Daoy (cell line): ENCODE data around the gene NFILZ. TPM values are rescaled to one million over a fixed set of nuclear protein-coding genes. Genes with fewer than 3 reads are reported as not detected.

Source experiments
- DNase-seq: peaks from one replicate; pipeline ENCODE4 v3.0.0-alpha.2; 2015; ENCODE audit warnings: low read depth
- total RNA-seq: library from RNA; depleted of rRNA; stranded (reverse); fragments of >200 nt; shearing (Covaris generic); gene quantifications from 2 replicates; pipeline ENCODE4 v1.2.3, GENCODE V29; 2014; rRNA removed

Gene NFILZ
- not detected in 2 replicates for total RNA-seq

GRCh38 chr19:8629996-8630683 is at the start of gene NFILZ:
Gene NFILZ (plus strand): TSS chr19:8630633. CDS start chr19:8676766, 46,133 bp downstream.
- no peak for DNase-seq

DNA sequence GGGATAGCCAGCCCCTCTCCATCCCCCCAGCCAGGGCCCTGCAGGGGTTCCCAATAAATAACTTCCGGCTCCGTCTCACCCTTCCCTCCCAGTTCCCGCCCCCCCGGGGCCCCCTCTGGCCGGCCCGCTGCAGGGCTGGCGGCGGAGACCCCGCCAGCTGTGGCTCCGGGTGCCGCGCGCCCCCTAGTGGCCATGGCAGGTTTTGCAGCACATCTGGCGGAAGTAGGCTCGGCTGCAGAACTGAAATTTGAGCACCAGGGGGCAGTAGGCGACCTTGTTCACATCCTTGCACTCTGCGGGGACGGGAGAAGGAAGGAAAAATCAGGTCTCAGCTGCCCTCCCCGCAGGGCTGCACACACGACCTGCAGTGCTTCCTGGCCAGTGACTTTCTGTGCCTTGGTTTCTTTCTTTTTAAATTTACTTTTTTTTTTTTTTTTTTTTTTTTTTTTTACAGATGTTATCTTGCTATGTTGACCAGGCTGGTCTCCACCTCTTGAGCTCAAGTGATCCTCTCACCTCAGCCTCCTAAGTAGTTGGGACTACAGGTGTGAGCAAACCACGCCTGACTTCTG is 49.6 kb upstream of the NFILZ start:
- peak; percentile 80 for DNase-seq

GRCh38 chr19:8584965-8585893 is 45.2 kb upstream of the NFILZ start:
- DNase-seq: no peak

- DNase-seq: peak; percentile 68
Observed at GRCh38 chr19:8585894-8586750, 44.3 kb upstream of the NFILZ start.

DNA sequence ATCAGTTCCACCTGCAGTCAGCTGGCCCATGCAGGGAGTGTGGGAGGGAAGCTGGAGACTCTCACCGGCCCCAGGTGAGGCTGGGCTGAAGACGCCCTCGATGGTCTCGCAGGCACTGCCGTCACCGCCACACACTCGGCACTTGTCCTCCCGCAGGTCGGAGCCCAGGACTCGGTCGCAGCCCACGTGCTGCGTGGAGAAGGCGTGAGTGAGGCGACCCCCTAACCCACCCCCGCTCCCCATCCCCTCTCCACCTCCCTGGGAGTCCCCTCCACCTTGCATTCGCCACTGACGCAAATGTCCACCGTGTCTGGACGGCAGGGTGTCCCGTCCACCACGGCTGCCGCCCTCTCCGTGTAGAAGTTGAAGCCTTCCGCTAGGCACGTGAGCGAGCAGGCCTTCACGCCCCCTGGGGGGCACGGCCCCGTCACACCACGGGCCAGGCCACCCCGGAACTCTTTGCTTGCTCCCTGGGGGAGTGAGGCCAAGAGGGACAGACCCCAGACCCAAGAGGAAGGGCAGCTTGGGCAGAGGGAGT is 41.2 kb upstream of the NFILZ start:
- no peak for DNase-seq

DNA sequence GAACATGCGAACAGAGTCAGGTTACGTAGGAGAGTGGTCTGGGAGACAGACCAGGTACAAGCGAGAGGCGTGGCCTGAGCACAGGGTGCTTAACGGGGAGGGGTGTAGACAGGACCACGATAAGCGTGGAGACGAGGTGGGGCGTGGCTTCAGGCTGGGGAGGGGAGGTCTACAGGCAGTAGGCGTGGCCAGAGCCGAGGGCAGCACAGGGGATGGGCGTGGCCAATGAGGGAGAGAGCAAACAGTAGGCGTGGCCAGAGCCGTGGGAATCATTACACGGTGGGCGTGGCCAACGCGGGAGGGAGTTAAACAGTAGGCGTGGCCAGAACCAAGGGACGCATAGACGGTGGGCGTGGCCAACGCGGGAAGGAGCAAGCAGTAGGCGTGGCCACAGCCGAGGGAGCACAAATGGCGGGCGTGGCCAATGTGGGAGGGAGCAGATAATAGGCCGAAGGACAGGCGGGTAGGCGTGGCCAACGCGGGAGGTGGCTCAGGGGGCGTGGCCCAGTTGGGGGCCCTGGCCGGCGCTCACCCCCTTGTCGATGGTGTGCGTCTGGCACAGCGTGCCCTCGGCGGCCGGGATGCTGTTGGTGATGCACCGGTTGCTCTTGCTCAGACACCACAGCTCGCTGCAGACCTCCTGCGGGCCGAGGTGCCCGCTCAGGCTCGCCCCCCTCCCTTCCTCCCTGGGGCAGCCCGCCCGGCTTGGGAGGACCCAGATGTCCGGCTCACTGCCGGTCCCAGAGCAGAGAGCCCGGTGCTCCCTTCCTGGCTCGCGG is 38.0 kb upstream of the NFILZ start:
- DNase-seq: peak; percentile 97

GRCh38 chr19:8593931-8594330 is 36.5 kb upstream of the NFILZ start:
- DNase-seq: no peak

- no peak for DNase-seq
Observed at GRCh38 chr19:8595651-8596050, 34.8 kb upstream of the NFILZ start.

DNA sequence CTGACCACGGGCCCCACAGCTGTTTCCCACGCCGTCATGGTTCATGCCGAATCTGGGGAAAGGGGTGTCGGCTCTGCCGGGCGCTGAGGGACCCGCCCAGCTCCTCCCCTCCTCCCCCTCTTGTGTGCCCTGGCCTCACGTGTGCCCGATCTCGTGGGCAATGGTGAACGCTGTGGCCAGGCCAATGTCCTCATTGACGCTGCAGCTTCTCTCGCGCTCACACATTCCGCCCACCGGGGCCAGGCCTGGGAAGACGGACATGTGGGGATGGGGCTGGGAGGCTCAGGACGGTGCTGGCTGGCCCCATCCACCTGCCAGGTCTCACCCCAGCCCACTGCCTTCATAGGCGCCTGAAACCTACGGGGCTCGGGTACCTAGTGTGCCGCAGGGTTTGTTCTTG is 34.3 kb upstream of the NFILZ start:
- DNase-seq: no peak

DNA sequence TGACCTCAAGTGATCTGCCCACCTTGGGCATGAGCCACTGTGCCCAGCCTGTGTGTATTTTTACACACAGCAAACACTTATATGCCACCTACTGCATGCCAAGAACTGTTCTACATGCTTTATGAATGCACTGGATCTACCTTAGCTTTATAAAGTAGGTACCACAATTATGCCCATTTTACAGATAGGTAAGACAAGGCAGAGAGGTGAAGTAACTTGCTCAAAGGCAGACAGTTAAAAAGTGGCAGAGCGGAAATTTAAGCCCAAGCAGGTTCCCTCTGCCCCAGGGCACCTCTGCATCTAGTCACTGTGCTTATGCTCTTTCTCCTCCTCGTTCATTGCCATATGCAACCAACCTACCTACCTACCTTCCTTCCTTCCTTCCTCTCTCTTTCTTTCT is 30.4 kb upstream of the NFILZ start:
- DNase-seq: no peak

DNA sequence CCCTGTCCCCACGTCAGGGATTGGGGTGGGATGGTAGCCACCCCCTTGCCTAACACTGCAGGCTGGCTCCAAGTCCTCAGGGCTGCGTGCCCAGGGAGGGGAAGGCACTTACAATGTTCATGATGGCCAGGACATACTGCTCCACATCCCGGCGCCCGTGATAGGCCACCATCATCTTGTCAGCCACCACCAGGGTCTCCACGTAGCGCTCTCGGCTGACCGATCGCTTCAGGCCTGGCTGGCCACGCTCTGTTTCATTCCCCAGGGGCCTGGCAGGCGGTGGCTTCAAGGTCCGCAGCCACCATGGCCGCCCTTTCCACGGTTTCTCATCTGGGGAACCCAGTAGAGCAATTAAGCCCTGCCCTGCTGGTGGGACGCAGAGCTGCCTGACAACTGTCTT is 29.6 kb upstream of the NFILZ start:
- no peak for DNase-seq

- DNase-seq: no peak
Observed at GRCh38 chr19:8601796-8602195, 28.6 kb upstream of the NFILZ start.

DNA sequence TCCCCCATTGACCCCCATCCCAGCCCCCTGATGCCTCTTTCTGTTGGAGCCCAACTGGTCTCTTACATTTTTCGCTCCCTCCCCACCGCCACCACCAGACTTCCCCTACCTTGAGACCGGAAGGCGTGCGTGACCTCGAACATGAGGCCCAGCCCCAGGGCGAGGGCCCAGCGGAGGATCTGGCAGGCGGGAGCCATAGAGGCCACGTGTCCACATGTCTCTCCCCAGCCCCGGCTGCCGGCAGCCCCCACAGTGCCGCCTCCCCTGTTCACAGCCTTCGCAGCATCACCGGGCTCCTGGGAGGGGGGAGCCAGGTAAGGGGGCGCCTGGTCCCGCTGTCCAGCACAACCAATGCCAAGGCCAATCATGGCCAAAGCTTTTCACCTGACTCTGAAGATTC is 24.9 kb upstream of the NFILZ start:
- no peak for DNase-seq

DNA sequence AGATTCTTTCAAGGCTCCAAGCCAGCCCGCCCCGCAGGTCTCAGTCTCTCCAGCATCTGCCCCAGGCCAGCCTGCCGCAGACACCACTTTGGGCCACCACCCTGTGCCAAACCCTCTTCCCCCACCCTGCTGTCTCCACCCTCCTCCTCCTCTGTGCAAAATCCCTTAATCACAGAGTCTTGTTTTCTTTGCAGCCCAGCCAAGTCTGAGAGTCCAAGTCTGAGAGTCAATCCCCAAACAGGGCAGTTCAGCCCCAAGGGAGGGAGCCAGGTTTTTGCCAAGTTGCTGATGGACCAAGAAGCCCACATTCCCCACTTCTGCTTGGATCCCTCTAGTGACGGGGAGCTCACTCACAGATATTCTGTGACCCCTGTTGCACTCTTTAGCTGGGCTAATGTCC is 23.0 kb upstream of the NFILZ start:
- DNase-seq: peak; percentile 76

DNA sequence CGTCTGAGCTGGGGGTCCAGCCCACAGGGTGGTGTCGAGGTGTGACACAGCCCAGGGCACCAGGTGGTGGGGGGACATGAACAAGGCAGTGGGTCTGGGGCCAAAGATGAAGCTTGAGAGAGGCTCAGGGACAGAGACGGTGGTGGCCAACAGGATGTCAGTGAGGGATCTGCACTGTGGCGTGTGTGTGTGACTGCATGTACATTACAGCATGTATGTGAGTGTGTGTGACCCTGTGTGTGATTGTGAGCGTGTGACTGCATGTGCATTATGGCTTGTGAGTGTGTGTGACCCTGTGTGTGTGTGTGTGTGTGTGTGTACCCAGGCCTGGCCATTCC is 21.5 kb upstream of the NFILZ start:
- DNase-seq: no peak

DNA sequence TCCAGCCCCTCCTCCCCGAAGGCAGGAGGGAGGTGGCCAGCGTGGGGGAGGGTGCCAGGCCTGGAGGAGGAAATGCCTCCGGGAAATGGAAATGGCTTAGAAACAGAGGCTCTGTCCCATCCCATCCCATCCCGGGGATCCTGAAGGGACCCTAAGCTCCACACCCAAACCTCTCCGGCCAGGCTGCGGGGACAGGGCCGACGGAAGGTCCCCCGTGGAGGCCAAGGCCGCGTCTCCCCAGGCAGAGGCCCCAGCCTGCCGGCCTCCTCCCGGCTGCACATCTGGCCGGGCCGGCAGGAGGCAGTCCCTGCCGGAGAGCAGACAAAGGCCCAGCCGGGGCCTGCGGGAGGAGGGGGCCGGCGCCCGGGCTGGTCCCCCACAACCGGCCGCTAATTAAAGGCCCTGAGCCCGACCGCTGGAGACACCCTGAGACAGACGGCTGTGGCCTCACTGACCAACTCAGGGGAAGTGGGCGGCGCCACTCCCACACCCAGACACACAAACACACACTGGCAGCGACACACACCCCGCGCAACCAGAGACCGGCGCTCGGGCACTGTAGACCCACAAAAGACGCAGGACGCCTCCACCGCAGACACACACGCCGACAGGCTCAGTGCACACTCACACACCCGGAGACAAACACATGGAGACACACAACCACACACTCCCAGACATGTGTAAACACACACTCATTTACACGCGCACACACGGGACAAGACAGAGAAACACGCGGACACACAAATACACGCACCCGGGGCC is 21.0 kb upstream of the NFILZ start:
- peak; percentile 67 for DNase-seq

- DNase-seq: peak; percentile 52
Observed at GRCh38 chr19:8610041-8610935, 20.1 kb upstream of the NFILZ start, which contains the start of gene ADAMTS10. Gene ADAMTS10 (minus strand): TSS chr19:8610715. CDS start chr19:8605710, 5,005 bp downstream.

- no peak for DNase-seq
Observed at GRCh38 chr19:8610936-8611300, 19.5 kb upstream of the NFILZ start.

DNA sequence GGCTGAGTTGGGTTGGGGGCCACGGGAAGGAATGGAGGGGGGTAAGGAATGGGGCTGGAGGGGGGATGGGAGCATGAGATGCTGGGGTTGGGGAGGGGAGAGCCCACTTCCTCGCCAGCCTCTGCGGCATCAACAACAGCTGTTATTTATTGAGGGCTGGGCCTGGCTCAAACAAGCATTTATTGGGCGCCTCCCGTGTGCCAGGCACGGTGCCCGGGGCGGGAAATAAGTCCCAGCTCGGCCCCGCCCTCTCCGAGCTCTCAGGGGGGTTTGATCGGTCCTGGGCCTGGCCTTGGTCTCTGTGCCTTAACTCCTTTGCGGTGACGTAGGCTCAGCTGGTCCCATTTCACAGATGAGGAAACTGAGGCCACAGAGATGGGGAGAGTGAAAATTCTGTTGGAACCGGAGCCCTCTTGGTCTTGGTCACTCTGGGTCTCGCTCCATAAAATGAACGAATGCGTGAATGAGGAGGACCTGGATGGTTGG is 19.0 kb upstream of the NFILZ start:
- DNase-seq: peak; percentile 48
